ENCODE data around the gene DCAF8. TPM values are rescaled to one million over a fixed set of nuclear protein-coding genes. Genes with fewer than 3 reads are reported as not detected.

DCAF8 gene
- total and polyA plus RNA-seq, 2 of the 4 experiments (the other 2 are of a cell fraction) = 83.3 to 83.8 TPM

GRCh38 chr1:160271025-160271424 is 8.7 kb upstream of the DCAF8 start:
- no CpG with 5 or more reads among the region's 1 CpG for WGBS, 2 experiments (ENCODE audit: extremely low coverage in 2 of 2, insufficient read length in 1 of 2)
- ChIA-PET CTCF (no interaction called here), POLR2A (ENCODE audit: unreplicated experiment) (no interaction called here)

More at GRCh38 chr1:160271025-160271424, 8.7 kb upstream of the DCAF8 start:
- in situ Hi-C loops (cut with MboI; ENCODE audit: low sequenced_read_pairs) = no loop called here
- Histone ChIP-seq H2BK120ac (ENCODE audit: low read depth, low read length) (no peak overlapping the region), H3K56ac (ENCODE audit: extremely low read depth, insufficient read depth, low read length) (no peak overlapping the region), H4K8ac (ENCODE audit: low read depth in 2 of 2, low read length in 2 of 2) (no peak overlapping the region), H3K9me3 (ENCODE audit: control insufficient read depth, insufficient read depth, low read length) (no peaks in the 10 kb centered on the region), H3K4me1 (ENCODE audit: control insufficient read depth, insufficient read depth, low read length) (no peaks in the 10 kb centered on the region), H2BK15ac (ENCODE audit: low read depth, low read length) (no peak overlapping the region), H3K4me2 (ENCODE audit: low read depth, low read length) (no peak overlapping the region), H2BK5ac (ENCODE audit: low read depth, low read length, poor library complexity, severe bottlenecking) (no peak overlapping the region), H4K5ac (ENCODE audit: low read depth, low read length) (no peak overlapping the region), H3K9me1 (ENCODE audit: insufficient read depth, low read length) (no peaks in the 10 kb centered on the region), H3K18ac (ENCODE audit: low read depth, low read length) (no peak overlapping the region), H3K27me3 (ENCODE audit: control insufficient read depth, insufficient read depth, low read length) (no peaks in the 10 kb centered on the region), H2AFZ (replicated peaks; ENCODE audit: low read length, poor library complexity) (no peak overlapping the region), H3K79me1 (ENCODE audit: low read depth in 1 of 2, low read length in 2 of 2) (no peaks in the 10 kb centered on the region), H2AK9ac (replicated peaks; ENCODE audit: low read depth, low read length, poor library complexity) (no peak overlapping the region), H4K20me1 (ENCODE audit: insufficient read depth, low read length) (no peaks in the 10 kb centered on the region), H3K27ac (ENCODE audit: insufficient read depth, low read length) (no peak overlapping the region), H2BK20ac (ENCODE audit: low read depth, low read length) (no peak overlapping the region), H3K4ac (ENCODE audit: low read depth, low read length) (no peak overlapping the region), H3K9ac (ENCODE audit: low read depth, low read length) (no peak overlapping the region), H3K23ac (ENCODE audit: low read depth, low read length) (no peak overlapping the region), H2AK5ac (ENCODE audit: low read depth, low read length) (no peak overlapping the region), H4K91ac (ENCODE audit: insufficient read depth, low read depth, low read length) (no peak overlapping the region), H3K4me3 (ENCODE audit: insufficient read depth, low read depth, low read length) (no peak overlapping the region), H3K14ac (replicated peaks; ENCODE audit: low read depth, low read length) (no peak overlapping the region), H3K36me3 (ENCODE audit: control insufficient read depth, insufficient read depth, low read length) (no peaks in the 10 kb centered on the region)
- intact Hi-C loops (cut with micrococcal nuclease) = no loop called here
- DNase-seq (no peak), ATAC-seq (ENCODE audit: low read depth) (no peak)
- dilution Hi-C loops (cut with HindIII; ENCODE audit: low sequenced_read_pairs, unreplicated experiment) = no loop called here
- TF ChIP-seq RCOR1 (IDR thresholded peaks at IDR 0.05; ENCODE audit: insufficient replicate concordance, low read length) (no peak), ELK1 (IDR thresholded peaks at IDR 0.05; ENCODE audit: borderline replicate concordance, low read depth, low read length) (no peak), MXI1 (IDR thresholded peaks at IDR 0.05; ENCODE audit: borderline replicate concordance, low read depth, low read length) (no peak), USF2 (IDR thresholded peaks at IDR 0.05; ENCODE audit: low read depth, low read length) (no peak), NFE2L2 (IDR thresholded peaks at IDR 0.05; ENCODE audit: low read depth, low read length) (no peak), MAZ (IDR thresholded peaks at IDR 0.05; ENCODE audit: borderline replicate concordance, low read depth, low read length) (no peak), RFX5 (IDR thresholded peaks at IDR 0.05; ENCODE audit: low read depth, low read length) (no peak), RAD21 (IDR thresholded peaks at IDR 0.05; ENCODE audit: low read length) (no peak), MAFK (IDR thresholded peaks at IDR 0.05; ENCODE audit: low read depth, low read length) (no peak), FOS (IDR thresholded peaks at IDR 0.05; ENCODE audit: low read depth, low read length) (no peak), SMC3 (IDR thresholded peaks at IDR 0.05; ENCODE audit: low read depth, low read length) (no peak), CEBPB (IDR thresholded peaks at IDR 0.05; ENCODE audit: low read depth, low read length) (no peak), CHD1 (IDR thresholded peaks at IDR 0.05; ENCODE audit: low read depth, low read length) (no peak), BHLHE40 (IDR thresholded peaks at IDR 0.05; ENCODE audit: low read depth, low read length) (no peak)
- no TSS peak for BruUV-seq (replicated peaks)

Measured in IMR-90 (cell line).